H1 (cell line): ENCODE data around the gene KLB. TPM values are rescaled to one million over a fixed set of nuclear protein-coding genes. Genes with fewer than 3 reads are reported as not detected.

Source experiments
- polyA plus RNA-seq, 7 experiments: library from polyadenylated mRNA; depleted of rRNA in 3 of 7; stranded (reverse) in 5 of 7; unstranded in 2 of 7; fragments of >200 nt in 5 of 7; fragments of 200-250 nt in 2 of 7; gene quantifications; 1 replicate in 5 of 7; 2 replicates in 1 of 7; 4 replicates in 1 of 7; pipeline versions ENCODE4 v1.2.1 to v1.2.3, GENCODE V29; 2011 to 2013; ENCODE audit warnings: missing spikeins in 2 of 7, mixed read lengths in 2 of 7
- total RNA-seq: library from RNA; stranded (reverse); fragmentation: NEBNext Ultra II Directional; extraction: Animal tissue kit (Norgen Biotek cat#: 25700); gene quantifications from 2 replicates; pipeline ENCODE4 v1.2.1, GENCODE V29; 2021
- TF ChIP-seq, protein P1 (sequence below), 3 experiments: IDR thresholded peaks; 1 replicate in 2 of 3; 2 replicates in 1 of 3; pipeline versions ENCODE4 v1.5.1 to v1.6.1; 2011; ENCODE audit warnings: low read length in 3 of 3, mild to moderate bottlenecking in 3 of 3, inconsistent platforms in 2 of 3, low read depth in 1 of 3, moderate library complexity in 1 of 3; ENCODE audit not compliant: insufficient read depth in 1 of 3; ENCODE audit errors: control extremely low read depth in 1 of 3

Gene KLB
- total and polyA plus RNA-seq, 2 of the 8 experiments (the other 6 are each of a cell fraction or from before 2014, with no cell fraction given): 0.03 TPM; not detected in 1

- TF ChIP-seq, protein P1, sequence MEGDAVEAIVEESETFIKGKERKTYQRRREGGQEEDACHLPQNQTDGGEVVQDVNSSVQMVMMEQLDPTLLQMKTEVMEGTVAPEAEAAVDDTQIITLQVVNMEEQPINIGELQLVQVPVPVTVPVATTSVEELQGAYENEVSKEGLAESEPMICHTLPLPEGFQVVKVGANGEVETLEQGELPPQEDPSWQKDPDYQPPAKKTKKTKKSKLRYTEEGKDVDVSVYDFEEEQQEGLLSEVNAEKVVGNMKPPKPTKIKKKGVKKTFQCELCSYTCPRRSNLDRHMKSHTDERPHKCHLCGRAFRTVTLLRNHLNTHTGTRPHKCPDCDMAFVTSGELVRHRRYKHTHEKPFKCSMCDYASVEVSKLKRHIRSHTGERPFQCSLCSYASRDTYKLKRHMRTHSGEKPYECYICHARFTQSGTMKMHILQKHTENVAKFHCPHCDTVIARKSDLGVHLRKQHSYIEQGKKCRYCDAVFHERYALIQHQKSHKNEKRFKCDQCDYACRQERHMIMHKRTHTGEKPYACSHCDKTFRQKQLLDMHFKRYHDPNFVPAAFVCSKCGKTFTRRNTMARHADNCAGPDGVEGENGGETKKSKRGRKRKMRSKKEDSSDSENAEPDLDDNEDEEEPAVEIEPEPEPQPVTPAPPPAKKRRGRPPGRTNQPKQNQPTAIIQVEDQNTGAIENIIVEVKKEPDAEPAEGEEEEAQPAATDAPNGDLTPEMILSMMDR (IDR thresholded peaks at IDR 0.05; ENCODE audit: control extremely low read depth in 1 of 3, insufficient read depth in 1 of 3, low read depth in 1 of 3, low read length in 3 of 3): no peak
Measured at GRCh38 chr4:39375478-39375877, 31.3 kb upstream of the KLB start (continued).
